Naive thymus-derived CD4-positive, alpha-beta T cell (primary cell): Measurements from ENCODE around the gene PTPRR. TPM values are rescaled to one million over a fixed set of nuclear protein-coding genes. Genes with fewer than 3 reads are reported as not detected.

ENCODE experiments used
- ATAC-seq: fragments of 150-1000 bp; cut with Tn5 transposase; 2 replicates; pipeline ENCODE4 v1.10.0; 2021; ENCODE audit warnings: mild to moderate bottlenecking, moderate library complexity
- CTCF ChIA-PET: fragments of 350-600 bp; sonication (Branson Sonifier 250); formaldehyde crosslinking; loops from one replicate; lab custom pipeline; 2021; ENCODE audit warnings: antibody characterized with exemption; lab: Charles Lee
- POLR2A ChIA-PET: fragments of 350-600 bp; sonication (Branson Sonifier 250); formaldehyde crosslinking; loops from one replicate; lab custom pipeline; 2021; ENCODE audit warnings: antibody characterized with exemption, inconsistent platforms; lab: Charles Lee
- DNase-seq, 9 donors: peaks; one replicate each; pipeline versions ENCODE4 v3.0.0 to v3.0.0-alpha.2; 2020 to 2022; ENCODE audit warnings: mixed read lengths in 1 of 9
- H3K27ac ChIP-seq: one replicate; pipeline ENCODE4 v1.7.0; 2013; ENCODE audit warnings: mild to moderate bottlenecking, low read depth, low read length, moderate library complexity
- H3K27me3 ChIP-seq, 2 donors: one replicate each; pipeline ENCODE4 v1.7.0; 2013; ENCODE audit warnings: low read length in 2 of 2, mild to moderate bottlenecking in 2 of 2, moderate library complexity in 2 of 2; ENCODE audit not compliant: control insufficient read depth in 2 of 2, insufficient read depth in 2 of 2
- H3K36me3 ChIP-seq, 3 experiments: 1 replicate in 2 of 3; 2 replicates in 1 of 3; pipeline ENCODE4 v1.7.0; 2013; ENCODE audit warnings: low read length in 3 of 3, mild to moderate bottlenecking in 3 of 3, moderate library complexity in 1 of 3; ENCODE audit not compliant: insufficient read depth in 3 of 3, control insufficient read depth in 2 of 3
- H3K4me1 ChIP-seq, 2 donors: one replicate each; pipeline ENCODE4 v1.7.0; 2013; ENCODE audit warnings: low read length in 2 of 2, mild to moderate bottlenecking in 2 of 2, moderate library complexity in 1 of 2; ENCODE audit not compliant: control insufficient read depth in 2 of 2, insufficient read depth in 2 of 2
- H3K4me3 ChIP-seq: 2 replicates; pipeline ENCODE4 v1.7.0; 2013; ENCODE audit warnings: mild to moderate bottlenecking, low read length
- H3K9me3 ChIP-seq, 3 experiments: 1 replicate in 2 of 3; 2 replicates in 1 of 3; pipeline ENCODE4 v1.7.0; 2013; ENCODE audit warnings: low read length in 3 of 3; ENCODE audit not compliant: control insufficient read depth in 2 of 3
- H3K27ac Mint-ChIP-seq, 9 donors: one replicate each; pipeline ENCODE4 v1.8.0; 2020 to 2022; ENCODE audit warnings: mixed read lengths in 9 of 9, mild to moderate bottlenecking in 8 of 9, moderate library complexity in 5 of 9, inconsistent platforms in 2 of 9
- H3K27me3 Mint-ChIP-seq, 5 donors: one replicate each; pipeline ENCODE4 v1.8.0; 2021 to 2022; ENCODE audit warnings: mixed read lengths in 5 of 5, mild to moderate bottlenecking in 1 of 5
- H3K36me3 Mint-ChIP-seq, 5 donors: one replicate each; pipeline ENCODE4 v1.8.0; 2020 to 2022; ENCODE audit warnings: mixed read lengths in 5 of 5, mild to moderate bottlenecking in 3 of 5, inconsistent platforms in 1 of 5
- H3K4me1 Mint-ChIP-seq, 7 donors: one replicate each; pipeline ENCODE4 v1.8.0; 2020 to 2022; ENCODE audit warnings: mixed read lengths in 7 of 7, mild to moderate bottlenecking in 3 of 7, inconsistent platforms in 1 of 7
- H3K4me3 Mint-ChIP-seq, 10 donors: one replicate each; pipeline ENCODE4 v1.8.0; 2020 to 2022; ENCODE audit warnings: mild to moderate bottlenecking in 10 of 10, mixed read lengths in 10 of 10, moderate library complexity in 6 of 10, inconsistent platforms in 2 of 10
- H3K9me3 Mint-ChIP-seq, 11 donors: one replicate each; pipeline ENCODE4 v1.8.0; 2020 to 2022; ENCODE audit warnings: mixed read lengths in 11 of 11, mild to moderate bottlenecking in 4 of 11, inconsistent platforms in 1 of 11, moderate library complexity in 1 of 11
- intact Hi-C, 2 donors: fragments of 100-400 bp; cut with micrococcal nuclease; formaldehyde crosslinking; loops; one replicate each; pipeline ENCODE4 v1.15.1; 2023
- polyA plus RNA-seq, 2 donors: library from polyadenylated mRNA; unstranded; fragments of 300-500 nt; fragmentation: Illumina TruSeq; gene quantifications; one replicate each; pipeline ENCODE4 v1.2.3, GENCODE V29; 2021
- total RNA-seq, 6 experiments: library from RNA in 5 of 6; stranded (reverse) in 5 of 6; gene quantifications; 1 replicate in 5 of 6; 2 replicates in 1 of 6; pipeline ENCODE4 v1.2.3 and lab custom pipeline; 2021 to 2026

PTPRR gene, protein sequence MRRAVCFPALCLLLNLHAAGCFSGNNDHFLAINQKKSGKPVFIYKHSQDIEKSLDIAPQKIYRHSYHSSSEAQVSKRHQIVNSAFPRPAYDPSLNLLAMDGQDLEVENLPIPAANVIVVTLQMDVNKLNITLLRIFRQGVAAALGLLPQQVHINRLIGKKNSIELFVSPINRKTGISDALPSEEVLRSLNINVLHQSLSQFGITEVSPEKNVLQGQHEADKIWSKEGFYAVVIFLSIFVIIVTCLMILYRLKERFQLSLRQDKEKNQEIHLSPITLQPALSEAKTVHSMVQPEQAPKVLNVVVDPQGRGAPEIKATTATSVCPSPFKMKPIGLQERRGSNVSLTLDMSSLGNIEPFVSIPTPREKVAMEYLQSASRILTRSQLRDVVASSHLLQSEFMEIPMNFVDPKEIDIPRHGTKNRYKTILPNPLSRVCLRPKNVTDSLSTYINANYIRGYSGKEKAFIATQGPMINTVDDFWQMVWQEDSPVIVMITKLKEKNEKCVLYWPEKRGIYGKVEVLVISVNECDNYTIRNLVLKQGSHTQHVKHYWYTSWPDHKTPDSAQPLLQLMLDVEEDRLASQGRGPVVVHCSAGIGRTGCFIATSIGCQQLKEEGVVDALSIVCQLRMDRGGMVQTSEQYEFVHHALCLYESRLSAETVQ
- total RNA-seq (not detected), polyA plus RNA-seq (not detected), total RNA-seq (lab: John Stamatoyannopoulos, UW) (not detected)

DNA sequence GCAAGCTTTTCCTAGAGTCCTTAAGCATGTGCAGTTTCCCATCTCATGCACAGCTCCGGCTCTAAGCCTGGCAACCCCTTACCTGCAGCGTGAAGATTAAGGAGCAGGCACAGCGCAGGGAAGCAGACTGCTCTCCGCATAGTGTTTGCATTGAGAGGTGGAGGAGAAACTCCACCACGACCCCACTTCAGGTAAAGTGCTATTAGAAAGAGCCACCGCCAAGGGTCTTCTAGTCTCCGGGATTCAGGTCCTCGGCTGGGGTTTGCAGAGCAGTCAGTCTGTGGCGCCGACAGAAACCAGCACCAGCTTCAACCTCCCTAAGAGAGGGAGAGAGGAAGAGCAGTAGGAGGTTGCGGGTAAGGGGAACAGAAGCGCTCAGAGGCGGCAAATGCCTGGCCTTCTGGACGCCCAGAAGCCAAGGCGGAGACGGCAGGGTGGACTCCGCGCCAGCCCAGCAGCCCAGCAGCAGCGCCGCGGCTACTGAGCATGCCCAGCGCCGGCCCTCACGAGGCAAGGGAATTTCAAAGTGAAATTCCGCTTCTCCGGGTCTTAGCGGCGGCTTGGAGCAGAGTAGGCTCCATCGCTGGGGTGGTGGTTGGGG is at the start of gene PTPRR:
TSS of gene PTPRR (minus strand) at position 488 of the 601 bp plus-strand sequence. CDS start at position 140, 348 bp downstream.
- Mint-ChIP-seq H3K9me3 (peaks cover 0 to 5% (median 2%) of the 10 kb centered on the region in 11 donors), H3K36me3 (no peaks in the 10 kb centered on the region), H3K4me1 (peaks cover 0 to 2% (median 0%) of the 10 kb centered on the region in 7 donors), H3K4me3 (no peak within 1 kb of the TSS), H3K27me3 (peaks cover 12 to 23% (median 16%) of the 10 kb centered on the region in 5 donors), H3K27ac (no peak within 1 kb of the TSS)
- Histone ChIP-seq H3K9me3 (no peaks in the 10 kb centered on the region), H3K36me3 (no peaks in the 10 kb centered on the region), H3K27me3 (no peaks in the 10 kb centered on the region), H3K4me3 (no peak within 1 kb of the TSS), H3K27ac (no peak within 1 kb of the TSS), H3K4me1 (no peaks in the 10 kb centered on the region)
- DNase-seq (no peak), ATAC-seq (no peak)
- intact Hi-C loops, result no loop called here
- CTCF ChIA-PET, result no interaction called here
- POLR2A ChIA-PET, result no interaction called here

DNA sequence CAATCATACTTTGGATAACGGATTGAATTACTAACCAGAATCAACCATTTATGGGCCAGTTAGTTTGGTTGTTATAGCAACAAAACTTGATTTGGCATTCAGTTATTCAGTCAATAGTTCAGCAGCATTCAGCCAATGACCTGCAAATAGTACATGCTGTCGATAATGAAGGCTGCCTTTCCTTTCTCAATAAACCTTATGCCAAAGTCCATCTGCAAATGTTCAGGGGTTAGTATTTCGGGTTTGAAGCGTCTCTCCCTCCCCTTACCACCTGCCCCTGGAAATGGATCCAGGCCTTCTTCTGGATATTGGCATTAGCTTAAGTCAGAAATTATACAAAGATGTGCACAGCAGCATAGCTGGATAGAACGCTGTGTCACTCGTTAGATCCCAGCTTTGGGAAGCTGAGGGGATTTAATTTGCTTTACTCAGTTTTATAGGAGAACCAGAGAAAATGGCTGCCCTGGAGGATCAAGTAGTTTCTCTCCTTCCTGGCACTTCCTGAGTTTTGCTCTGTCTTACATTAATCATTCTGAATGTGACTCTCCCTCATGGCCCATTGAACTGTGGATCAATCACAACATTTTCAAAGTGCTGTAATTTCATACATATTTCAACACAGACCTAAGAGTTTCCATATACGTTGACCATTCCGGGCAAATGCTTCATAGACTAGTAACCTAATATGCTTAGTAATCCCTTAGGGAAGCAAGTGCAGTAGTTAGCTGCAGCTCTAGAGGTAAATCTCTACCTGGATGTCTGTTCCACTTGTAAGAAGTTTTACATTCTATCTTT is 46.7 kb upstream of the PTPRR start:
- Histone ChIP-seq H3K4me3 (no peak overlapping the region), H3K4me1 (no peaks in the 10 kb centered on the region), H3K36me3 (no peaks in the 10 kb centered on the region), H3K27ac (no peak overlapping the region), H3K9me3 (no peaks in the 10 kb centered on the region), H3K27me3 (no peaks in the 10 kb centered on the region)
- Mint-ChIP-seq H3K36me3 (no peaks in the 10 kb centered on the region), H3K27ac (no peak overlapping the region), H3K4me1 (no peaks in the 10 kb centered on the region), H3K4me3 (no peak overlapping the region), H3K27me3 (no peaks in the 10 kb centered on the region), H3K9me3 (peaks cover 0 to 6% (median 0%) of the 10 kb centered on the region in 11 donors)
- intact Hi-C loops, result no loop called here
- ATAC-seq, result no peak
- CTCF ChIA-PET, result no interaction called here
- no peak for DNase-seq
- POLR2A ChIA-PET, result no interaction called here

DNA sequence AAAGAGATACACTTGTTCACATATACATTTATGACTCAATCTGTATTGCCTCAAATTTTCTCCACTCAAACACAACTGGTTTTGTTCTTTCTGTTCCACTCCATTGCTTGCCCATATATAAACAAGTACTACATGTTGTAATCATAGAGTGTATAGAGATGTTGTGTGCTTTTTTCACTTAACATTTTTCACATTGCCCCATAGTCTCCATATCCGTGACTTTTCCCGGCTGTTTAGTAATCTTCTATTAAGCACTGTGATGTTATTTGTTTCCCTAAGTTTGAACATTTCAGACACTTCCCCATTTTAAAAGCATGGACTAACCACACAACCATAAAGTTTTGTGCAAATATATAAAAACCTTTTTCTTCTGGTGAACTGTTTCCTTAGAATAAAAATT is 45.5 kb upstream of the PTPRR start:
- ChIA-PET CTCF (no interaction called here), POLR2A (no interaction called here)
- no peaks in the 10 kb centered on the region for H3K36me3 Mint-ChIP-seq
- H3K4me3 Mint-ChIP-seq, result no peak overlapping the region
- Histone ChIP-seq H3K27me3 (no peaks in the 10 kb centered on the region), H3K27ac (no peak overlapping the region), H3K36me3 (no peaks in the 10 kb centered on the region), H3K4me1 (no peaks in the 10 kb centered on the region), H3K4me3 (no peak overlapping the region), H3K9me3 (no peaks in the 10 kb centered on the region)
- no peaks in the 10 kb centered on the region for H3K27me3 Mint-ChIP-seq
- intact Hi-C loops, result no loop called here
- ATAC-seq (no peak), DNase-seq (no peak)
- no peaks in the 10 kb centered on the region for H3K4me1 Mint-ChIP-seq
- H3K9me3 Mint-ChIP-seq, result peaks cover 0 to 6% (median 0%) of the 10 kb centered on the region in 11 donors
- H3K27ac Mint-ChIP-seq, result no peak overlapping the region

DNA sequence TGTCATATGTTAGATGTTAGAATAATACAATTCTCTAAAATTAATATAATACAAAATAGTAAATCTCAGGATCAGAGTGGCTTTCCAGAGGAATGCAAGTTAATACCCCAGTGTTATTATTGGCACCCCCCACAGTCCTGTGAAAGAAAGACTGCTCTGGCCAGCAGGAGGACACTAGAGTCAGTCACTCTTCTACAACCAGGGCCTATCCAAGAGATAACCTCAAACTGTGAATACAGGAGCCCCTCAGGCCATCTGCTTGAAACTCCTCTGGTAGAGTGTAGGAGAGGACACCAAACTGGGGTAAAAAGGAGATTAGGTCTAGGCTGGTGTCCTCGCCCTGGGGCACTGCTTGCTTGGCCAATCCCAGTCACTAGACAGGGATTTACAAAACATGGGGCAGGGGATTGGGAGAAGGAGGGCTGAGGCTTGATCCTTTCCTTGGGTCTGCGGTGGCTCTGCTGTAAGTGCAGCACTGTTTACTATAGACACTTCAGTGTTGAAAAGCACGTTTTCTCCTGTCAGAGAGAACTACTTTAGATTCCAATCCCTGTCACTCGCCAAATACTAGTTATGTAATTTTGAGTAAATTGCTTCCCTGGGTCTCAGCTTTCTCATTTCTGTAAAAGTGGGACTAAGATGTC is 44.5 kb upstream of the PTPRR start:
- Histone ChIP-seq H3K36me3 (no peaks in the 10 kb centered on the region), H3K27ac (no peak overlapping the region), H3K4me3 (no peak overlapping the region), H3K4me1 (no peaks in the 10 kb centered on the region), H3K9me3 (no peaks in the 10 kb centered on the region), H3K27me3 (no peaks in the 10 kb centered on the region)
- ChIA-PET POLR2A (no interaction called here), CTCF (no interaction called here)
- intact Hi-C loops, result no loop called here
- H3K4me1 Mint-ChIP-seq, result no peaks in the 10 kb centered on the region
- peaks cover 0 to 6% (median 0%) of the 10 kb centered on the region in 11 donors for H3K9me3 Mint-ChIP-seq
- H3K4me3 Mint-ChIP-seq, result no peak overlapping the region
- H3K36me3 Mint-ChIP-seq, result no peaks in the 10 kb centered on the region
- no peak overlapping the region for H3K27ac Mint-ChIP-seq
- ATAC-seq, result no peak
- no peak for DNase-seq
- no peaks in the 10 kb centered on the region for H3K27me3 Mint-ChIP-seq

DNA sequence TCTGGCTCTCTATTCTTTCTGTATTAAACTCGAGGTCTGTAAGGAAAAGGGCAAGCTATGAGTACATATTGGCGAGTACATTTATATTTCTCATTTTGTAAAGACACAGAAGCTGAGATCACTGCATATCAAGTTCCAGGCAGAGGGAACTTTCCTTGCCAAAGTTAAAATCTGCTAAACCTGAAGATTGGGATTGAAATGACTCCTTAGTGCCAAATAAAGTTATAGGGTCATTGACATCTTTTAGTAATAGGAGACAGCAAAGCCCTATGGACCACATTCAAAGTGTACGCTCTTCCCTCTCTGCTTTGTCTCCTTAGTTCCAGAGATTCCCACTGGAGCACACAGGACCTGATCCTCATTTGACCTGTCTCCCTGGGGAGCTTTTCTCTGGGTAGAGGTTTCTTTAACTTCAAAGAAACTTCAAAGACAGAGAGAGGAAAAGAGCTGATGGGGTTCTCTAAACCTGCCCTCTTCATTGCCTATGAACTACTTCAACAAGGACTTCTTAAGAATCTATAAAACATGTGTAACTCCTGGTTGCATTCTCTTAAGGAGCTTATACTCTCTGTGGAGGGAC is 42.6 kb upstream of the PTPRR start:
- Histone ChIP-seq H3K27me3 (no peaks in the 10 kb centered on the region), H3K4me1 (no peaks in the 10 kb centered on the region), H3K36me3 (no peaks in the 10 kb centered on the region), H3K9me3 (no peaks in the 10 kb centered on the region), H3K27ac (no peak overlapping the region), H3K4me3 (no peak overlapping the region)
- CTCF ChIA-PET, result no interaction called here
- POLR2A ChIA-PET, result no interaction called here
- H3K4me1 Mint-ChIP-seq, result no peaks in the 10 kb centered on the region
- no peak overlapping the region for H3K27ac Mint-ChIP-seq
- intact Hi-C loops, result no loop called here
- peaks cover 0 to 9% (median 0%) of the 10 kb centered on the region in 11 donors for H3K9me3 Mint-ChIP-seq
- H3K4me3 Mint-ChIP-seq, result no peak overlapping the region
- no peaks in the 10 kb centered on the region for H3K27me3 Mint-ChIP-seq
- DNase-seq (no peak), ATAC-seq (no peak)
- H3K36me3 Mint-ChIP-seq, result no peaks in the 10 kb centered on the region
